HEK293 (cell line): Measurements from ENCODE around the gene CXCL5.

Experiments
- GLI2 ChIP-seq: fragments of 450-650 bp; formaldehyde crosslinking; IDR thresholded peaks from 2 replicates; pipeline ENCODE4; 2017; ENCODE audit warnings: missing biosample characterization, missing genetic modification characterization, low read depth, borderline replicate concordance
- GLIS2 ChIP-seq: fragments of 450-650 bp; formaldehyde crosslinking; IDR thresholded peaks from 2 replicates; pipeline ENCODE4 v1.5.1; 2016; ENCODE audit warnings: missing biosample characterization, missing genetic modification characterization
- KLF16 ChIP-seq: fragments of 450-650 bp; formaldehyde crosslinking; IDR thresholded peaks from 2 replicates; pipeline ENCODE4 v1.5.1; 2017; ENCODE audit warnings: missing biosample characterization, missing genetic modification characterization
- OSR2 ChIP-seq: fragments of 450-650 bp; formaldehyde crosslinking; IDR thresholded peaks from 2 replicates; pipeline ENCODE4 v1.5.1; 2016; ENCODE audit warnings: missing biosample characterization, missing genetic modification characterization
- PRDM1 ChIP-seq: fragments of 450-650 bp; formaldehyde crosslinking; IDR thresholded peaks from 2 replicates; pipeline ENCODE4; 2016; ENCODE audit warnings: missing biosample characterization, missing genetic modification characterization
- SETDB1 ChIP-seq: IDR thresholded peaks from one replicate; pipeline ENCODE4 v1.6.1; 2017; ENCODE audit warnings: mild to moderate bottlenecking, low read length, moderate library complexity, mixed read lengths; ENCODE audit not compliant: insufficient read length
- SP3 ChIP-seq: fragments of 450-650 bp; formaldehyde crosslinking; IDR thresholded peaks from 2 replicates; pipeline ENCODE4 v1.5.1; 2016; ENCODE audit warnings: missing biosample characterization, missing genetic modification characterization
- YY2 ChIP-seq: fragments of 450-650 bp; formaldehyde crosslinking; IDR thresholded peaks from 2 replicates; pipeline ENCODE4 v1.5.1; 2016; ENCODE audit warnings: missing biosample characterization, missing genetic modification characterization
- ZBTB1 ChIP-seq: fragments of 450-650 bp; formaldehyde crosslinking; IDR thresholded peaks from 2 replicates; pipeline ENCODE4 v1.5.1; 2016; ENCODE audit warnings: missing biosample characterization, missing genetic modification characterization
- ZBTB17 ChIP-seq: fragments of 450-650 bp; formaldehyde crosslinking; IDR thresholded peaks from 2 replicates; pipeline ENCODE4 v1.5.1; 2016; ENCODE audit warnings: missing biosample characterization, missing genetic modification characterization
- ZFP37 ChIP-seq: fragments of 450-650 bp; formaldehyde crosslinking; IDR thresholded peaks from 2 replicates; pipeline ENCODE4 v1.5.1; 2016; ENCODE audit warnings: missing biosample characterization, missing genetic modification characterization
- ZNF114 ChIP-seq: fragments of 450-650 bp; formaldehyde crosslinking; IDR thresholded peaks from 2 replicates; pipeline ENCODE4 v1.5.0; 2017; ENCODE audit warnings: missing biosample characterization, missing genetic modification characterization
- ZNF140 ChIP-seq: fragments of 450-650 bp; formaldehyde crosslinking; IDR thresholded peaks from 2 replicates; pipeline ENCODE4 v1.5.1; 2016; ENCODE audit warnings: missing biosample characterization, missing genetic modification characterization
- ZNF155 ChIP-seq: fragments of 450-650 bp; formaldehyde crosslinking; IDR thresholded peaks from 2 replicates; pipeline ENCODE4 v1.5.1; 2016; ENCODE audit warnings: missing biosample characterization, missing genetic modification characterization
- ZNF157 ChIP-seq: fragments of 450-650 bp; formaldehyde crosslinking; IDR thresholded peaks from 2 replicates; pipeline ENCODE4 v1.5.1; 2016; ENCODE audit warnings: missing biosample characterization, missing genetic modification characterization
- ZNF335 ChIP-seq: fragments of 450-650 bp; formaldehyde crosslinking; conservative IDR thresholded peaks from 2 replicates; pipeline ENCODE4 v1.5.1; 2016; ENCODE audit warnings: missing biosample characterization, missing genetic modification characterization
- ZNF341 ChIP-seq: fragments of 450-650 bp; formaldehyde crosslinking; IDR thresholded peaks from 2 replicates; pipeline ENCODE4; 2016; ENCODE audit warnings: low read depth, missing biosample characterization, missing genetic modification characterization
- ZNF416 ChIP-seq: fragments of 450-650 bp; formaldehyde crosslinking; IDR thresholded peaks from 2 replicates; pipeline ENCODE4 v1.5.1; 2016; ENCODE audit warnings: missing biosample characterization, missing genetic modification characterization
- ZNF473 ChIP-seq: fragments of 450-650 bp; formaldehyde crosslinking; IDR thresholded peaks from 2 replicates; pipeline ENCODE4 v1.5.1; 2017; ENCODE audit warnings: missing biosample characterization, missing genetic modification characterization
- ZNF548 ChIP-seq: fragments of 450-650 bp; formaldehyde crosslinking; IDR thresholded peaks from 2 replicates; pipeline ENCODE4 v1.5.1; 2016; ENCODE audit warnings: missing biosample characterization, missing genetic modification characterization
- ZNF561 ChIP-seq: fragments of 450-650 bp; IDR thresholded peaks from 2 replicates; pipeline ENCODE4 v1.5.1; 2018; ENCODE audit warnings: missing biosample characterization, missing genetic modification characterization, borderline replicate concordance
- ZNF623 ChIP-seq: fragments of 450-650 bp; formaldehyde crosslinking; IDR thresholded peaks from 2 replicates; pipeline ENCODE4 v1.5.1; 2016; ENCODE audit warnings: missing biosample characterization, missing genetic modification characterization
- ZNF654 ChIP-seq: fragments of 450-650 bp; formaldehyde crosslinking; IDR thresholded peaks from 2 replicates; pipeline ENCODE4 v1.5.1; 2016; ENCODE audit warnings: low read depth, missing biosample characterization, missing genetic modification characterization
- ZNF664 ChIP-seq: fragments of 450-650 bp; formaldehyde crosslinking; IDR thresholded peaks from 2 replicates; pipeline ENCODE4 v1.5.1; 2016; ENCODE audit warnings: missing biosample characterization, missing genetic modification characterization
- ZNF701 ChIP-seq: fragments of 450-650 bp; formaldehyde crosslinking; IDR thresholded peaks from 2 replicates; pipeline ENCODE4 v1.5.1; 2016; ENCODE audit warnings: missing biosample characterization, missing genetic modification characterization
- ZNF792 ChIP-seq: fragments of 450-650 bp; formaldehyde crosslinking; IDR thresholded peaks from 2 replicates; pipeline ENCODE4 v1.5.1; 2016; ENCODE audit warnings: missing biosample characterization, missing genetic modification characterization
- ZNF830 ChIP-seq: fragments of 450-650 bp; IDR thresholded peaks from 2 replicates; pipeline ENCODE4 v1.5.0; 2018; ENCODE audit warnings: missing biosample characterization, missing genetic modification characterization, low read depth, mild to moderate bottlenecking, moderate library complexity
- ZSCAN30 ChIP-seq: fragments of 450-650 bp; IDR thresholded peaks from 2 replicates; pipeline ENCODE4 v1.5.1; 2018; ENCODE audit warnings: missing biosample characterization, mild to moderate bottlenecking, missing genetic modification characterization, moderate library complexity
- TF ChIP-seq, protein P1 (sequence below): fragments of 450-650 bp; formaldehyde crosslinking; IDR thresholded peaks from 2 replicates; pipeline ENCODE4; 2016; ENCODE audit warnings: missing biosample characterization, missing genetic modification characterization
- TF ChIP-seq, protein P2 (sequence below): fragments of 450-650 bp; formaldehyde crosslinking; IDR thresholded peaks from 2 replicates; pipeline ENCODE4 v1.5.1; 2016; ENCODE audit warnings: missing biosample characterization, missing genetic modification characterization
- TF ChIP-seq, protein P3 (sequence below): fragments of 450-650 bp; formaldehyde crosslinking; IDR thresholded peaks from 2 replicates; pipeline ENCODE4 v1.5.1; 2016; ENCODE audit warnings: missing biosample characterization, missing genetic modification characterization
- TF ChIP-seq, protein P4 (sequence below): fragments of 450-650 bp; formaldehyde crosslinking; IDR thresholded peaks from 2 replicates; pipeline ENCODE4 v1.5.1; 2017; ENCODE audit warnings: missing biosample characterization, missing genetic modification characterization
- TF ChIP-seq, protein P5 (sequence below): fragments of 450-650 bp; formaldehyde crosslinking; IDR thresholded peaks from 2 replicates; pipeline ENCODE4 v1.5.1; 2016; ENCODE audit warnings: missing biosample characterization, missing genetic modification characterization

The CXCL5 gene

DNA sequence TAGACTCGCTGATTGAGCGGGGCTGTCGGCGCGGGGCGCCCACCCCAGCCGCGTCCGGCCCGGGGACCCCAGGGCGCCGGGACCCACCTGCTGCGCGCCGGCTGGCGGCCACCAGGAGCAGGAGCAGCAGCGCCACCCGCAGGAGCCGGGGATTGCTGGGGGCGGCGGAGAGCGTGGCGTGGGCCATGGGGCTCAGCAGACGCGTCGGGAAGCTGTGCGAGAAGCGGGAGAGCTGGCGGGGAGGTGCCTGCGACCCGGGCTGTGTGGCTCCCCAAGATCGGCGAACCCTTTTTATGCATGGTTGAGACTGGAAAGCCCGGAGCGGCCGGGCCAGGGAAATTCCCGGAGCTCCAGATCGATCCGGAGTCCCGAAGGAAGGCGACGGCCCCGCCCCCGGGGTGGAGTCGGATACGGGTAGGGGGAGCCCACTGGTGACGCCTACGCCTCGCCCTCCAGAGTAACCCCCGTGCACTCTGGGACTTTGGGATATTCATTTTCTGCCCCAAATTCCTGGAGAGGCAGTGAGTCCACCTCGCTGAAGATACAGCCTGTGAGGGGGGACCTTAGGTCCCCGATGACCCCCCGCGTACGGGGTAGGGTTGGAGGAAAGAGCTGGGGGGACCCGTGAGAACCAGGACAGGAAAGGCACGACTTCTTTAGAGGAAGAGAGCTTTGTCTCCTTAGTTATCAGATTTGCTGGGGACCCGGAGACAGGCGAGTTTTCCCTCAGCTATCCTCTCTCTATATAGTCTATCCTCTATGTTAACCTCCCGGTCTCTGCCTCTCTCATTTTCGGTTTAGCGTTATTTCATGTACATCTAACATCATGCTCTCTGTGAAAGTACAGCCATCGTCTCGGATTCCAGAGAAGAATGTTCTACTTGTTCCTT, 40.2 kb upstream of the CXCL5 start, which contains the start of gene CXCL3 (continued):
- TF ChIP-seq ZNF623 (tag by site-specific recombination) (no peak), SP3 (tag by site-specific recombination) (peak; percentile 64), ZNF561 (tag by site-specific recombination) (peak; percentile 48; the same call in 1 of the 2 replicates), ZNF548 (no peak), ZNF664 (no peak), SETDB1 (no peak), KLF16 (tag by site-specific recombination) (peak; percentile 40; the same call in 1 of the 2 replicates), PRDM1 (no peak), ZBTB1 (tag by site-specific recombination) (no peak), YY2 (tag by site-specific recombination) (no peak), ZNF701 (no peak), GLIS2 (tag by site-specific recombination) (peak; percentile 77), ZNF473 (tag by site-specific recombination) (no peak), ZNF416 (no peak), ZBTB17 (tag by site-specific recombination) (0 out of 2 replicates have a peak, but pooled peaks have one; percentile 16), ZNF114 (tag by site-specific recombination) (no peak), ZNF335 (peak; percentile 77), ZFP37 (no peak), ZNF157 (tag by site-specific recombination) (no peak), OSR2 (tag by site-specific recombination) (peak; percentile 56; the same call in 1 of the 2 replicates), ZSCAN30 (tag by site-specific recombination) (0 out of 2 replicates have a peak, but pooled peaks have one; percentile 17), ZNF830 (tag by site-specific recombination) (no peak), ZNF341 (tag by site-specific recombination) (no peak), GLI2 (tag by site-specific recombination) (no peak), ZNF155 (tag by site-specific recombination) (no peak), ZNF792 (tag by site-specific recombination) (no peak), ZNF654 (tag by site-specific recombination) (peak; percentile 8; the same call in 1 of the 2 replicates), ZNF140 (tag by site-specific recombination) (no peak)
- TF ChIP-seq, protein P1, sequence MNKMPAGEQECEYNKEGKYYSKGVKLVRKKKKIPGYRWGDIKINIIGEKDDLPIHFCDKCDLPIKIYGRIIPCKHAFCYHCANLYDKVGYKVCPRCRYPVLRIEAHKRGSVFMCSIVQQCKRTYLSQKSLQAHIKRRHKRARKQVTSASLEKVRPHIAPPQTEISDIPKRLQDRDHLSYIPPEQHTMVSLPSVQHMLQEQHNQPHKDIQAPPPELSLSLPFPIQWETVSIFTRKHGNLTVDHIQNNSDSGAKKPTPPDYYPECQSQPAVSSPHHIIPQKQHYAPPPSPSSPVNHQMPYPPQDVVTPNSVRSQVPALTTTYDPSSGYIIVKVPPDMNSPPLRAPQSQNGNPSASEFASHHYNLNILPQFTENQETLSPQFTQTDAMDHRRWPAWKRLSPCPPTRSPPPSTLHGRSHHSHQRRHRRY = no peak
- TF ChIP-seq, protein P2, sequence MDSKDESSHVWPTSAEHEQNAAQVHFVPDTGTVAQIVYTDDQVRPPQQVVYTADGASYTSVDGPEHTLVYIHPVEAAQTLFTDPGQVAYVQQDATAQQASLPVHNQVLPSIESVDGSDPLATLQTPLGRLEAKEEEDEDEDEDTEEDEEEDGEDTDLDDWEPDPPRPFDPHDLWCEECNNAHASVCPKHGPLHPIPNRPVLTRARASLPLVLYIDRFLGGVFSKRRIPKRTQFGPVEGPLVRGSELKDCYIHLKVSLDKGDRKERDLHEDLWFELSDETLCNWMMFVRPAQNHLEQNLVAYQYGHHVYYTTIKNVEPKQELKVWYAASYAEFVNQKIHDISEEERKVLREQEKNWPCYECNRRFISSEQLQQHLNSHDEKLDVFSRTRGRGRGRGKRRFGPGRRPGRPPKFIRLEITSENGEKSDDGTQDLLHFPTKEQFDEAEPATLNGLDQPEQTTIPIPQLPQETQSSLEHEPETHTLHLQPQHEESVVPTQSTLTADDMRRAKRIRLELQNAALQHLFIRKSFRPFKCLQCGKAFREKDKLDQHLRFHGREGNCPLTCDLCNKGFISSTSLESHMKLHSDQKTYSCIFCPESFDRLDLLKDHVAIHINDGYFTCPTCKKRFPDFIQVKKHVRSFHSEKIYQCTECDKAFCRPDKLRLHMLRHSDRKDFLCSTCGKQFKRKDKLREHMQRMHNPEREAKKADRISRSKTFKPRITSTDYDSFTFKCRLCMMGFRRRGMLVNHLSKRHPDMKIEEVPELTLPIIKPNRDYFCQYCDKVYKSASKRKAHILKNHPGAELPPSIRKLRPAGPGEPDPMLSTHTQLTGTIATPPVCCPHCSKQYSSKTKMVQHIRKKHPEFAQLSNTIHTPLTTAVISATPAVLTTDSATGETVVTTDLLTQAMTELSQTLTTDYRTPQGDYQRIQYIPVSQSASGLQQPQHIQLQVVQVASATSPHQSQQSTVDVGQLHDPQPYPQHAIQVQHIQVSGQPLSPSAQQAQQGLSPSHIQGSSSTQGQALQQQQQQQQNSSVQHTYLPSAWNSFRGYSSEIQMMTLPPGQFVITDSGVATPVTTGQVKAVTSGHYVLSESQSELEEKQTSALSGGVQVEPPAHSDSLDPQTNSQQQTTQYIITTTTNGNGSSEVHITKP (tag by site-specific recombination) = no peak; the same call in 1 of the 2 replicates
- TF ChIP-seq, protein P3, sequence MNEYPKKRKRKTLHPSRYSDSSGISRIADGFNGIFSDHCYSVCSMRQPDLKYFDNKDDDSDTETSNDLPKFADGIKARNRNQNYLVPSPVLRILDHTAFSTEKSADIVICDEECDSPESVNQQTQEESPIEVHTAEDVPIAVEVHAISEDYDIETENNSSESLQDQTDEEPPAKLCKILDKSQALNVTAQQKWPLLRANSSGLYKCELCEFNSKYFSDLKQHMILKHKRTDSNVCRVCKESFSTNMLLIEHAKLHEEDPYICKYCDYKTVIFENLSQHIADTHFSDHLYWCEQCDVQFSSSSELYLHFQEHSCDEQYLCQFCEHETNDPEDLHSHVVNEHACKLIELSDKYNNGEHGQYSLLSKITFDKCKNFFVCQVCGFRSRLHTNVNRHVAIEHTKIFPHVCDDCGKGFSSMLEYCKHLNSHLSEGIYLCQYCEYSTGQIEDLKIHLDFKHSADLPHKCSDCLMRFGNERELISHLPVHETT (tag by site-specific recombination) = no peak
- TF ChIP-seq, protein P4, sequence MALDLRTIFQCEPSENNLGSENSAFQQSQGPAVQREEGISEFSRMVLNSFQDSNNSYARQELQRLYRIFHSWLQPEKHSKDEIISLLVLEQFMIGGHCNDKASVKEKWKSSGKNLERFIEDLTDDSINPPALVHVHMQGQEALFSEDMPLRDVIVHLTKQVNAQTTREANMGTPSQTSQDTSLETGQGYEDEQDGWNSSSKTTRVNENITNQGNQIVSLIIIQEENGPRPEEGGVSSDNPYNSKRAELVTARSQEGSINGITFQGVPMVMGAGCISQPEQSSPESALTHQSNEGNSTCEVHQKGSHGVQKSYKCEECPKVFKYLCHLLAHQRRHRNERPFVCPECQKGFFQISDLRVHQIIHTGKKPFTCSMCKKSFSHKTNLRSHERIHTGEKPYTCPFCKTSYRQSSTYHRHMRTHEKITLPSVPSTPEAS = no peak
- TF ChIP-seq, protein P5, sequence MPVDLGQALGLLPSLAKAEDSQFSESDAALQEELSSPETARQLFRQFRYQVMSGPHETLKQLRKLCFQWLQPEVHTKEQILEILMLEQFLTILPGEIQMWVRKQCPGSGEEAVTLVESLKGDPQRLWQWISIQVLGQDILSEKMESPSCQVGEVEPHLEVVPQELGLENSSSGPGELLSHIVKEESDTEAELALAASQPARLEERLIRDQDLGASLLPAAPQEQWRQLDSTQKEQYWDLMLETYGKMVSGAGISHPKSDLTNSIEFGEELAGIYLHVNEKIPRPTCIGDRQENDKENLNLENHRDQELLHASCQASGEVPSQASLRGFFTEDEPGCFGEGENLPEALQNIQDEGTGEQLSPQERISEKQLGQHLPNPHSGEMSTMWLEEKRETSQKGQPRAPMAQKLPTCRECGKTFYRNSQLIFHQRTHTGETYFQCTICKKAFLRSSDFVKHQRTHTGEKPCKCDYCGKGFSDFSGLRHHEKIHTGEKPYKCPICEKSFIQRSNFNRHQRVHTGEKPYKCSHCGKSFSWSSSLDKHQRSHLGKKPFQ (tag by site-specific recombination) = no peak
